HCT116 (cell line): ENCODE data around the gene OR14A16.

Experiments
- CEBPB ChIP-seq: IDR thresholded peaks from 2 replicates; pipeline ENCODE4 v1.6.1; 2012; ENCODE audit warnings: low read depth
- EZH2 ChIP-seq: fragments of 200-600 bp; sonication (generic); IDR thresholded peaks from 2 replicates; pipeline ENCODE4 v1.6.1; 2017; ENCODE audit warnings: antibody characterized with exemption, mixed run types
- EZH2phosphoT487 ChIP-seq: fragments of 200-600 bp; IDR thresholded peaks from 2 replicates; pipeline ENCODE4 v1.6.1; 2018; ENCODE audit warnings: antibody characterized with exemption, borderline replicate concordance
- POLR2A ChIP-seq: IDR thresholded peaks from 2 replicates; pipeline ENCODE4 v1.7.0; 2011; ENCODE audit warnings: borderline replicate concordance; ENCODE audit not compliant: insufficient read depth, insufficient read length; ENCODE audit errors: extremely low read depth
- POLR2AphosphoS5 ChIP-seq: IDR thresholded peaks from 2 replicates; pipeline ENCODE4 v1.6.1; 2011; ENCODE audit warnings: mild to moderate bottlenecking, low read depth, low read length, moderate library complexity
- RAD21 ChIP-seq: IDR thresholded peaks from 2 replicates; pipeline ENCODE4 v1.6.1; 2012; ENCODE audit warnings: low read depth, mild to moderate bottlenecking
- SIN3A ChIP-seq: IDR thresholded peaks from 2 replicates; pipeline ENCODE4 v1.6.1; 2012; ENCODE audit warnings: low read depth
- YY1 ChIP-seq: IDR thresholded peaks from 2 replicates; pipeline ENCODE4 v1.6.1; 2011; ENCODE audit warnings: low read length, low read depth, moderate library complexity, mild to moderate bottlenecking; ENCODE audit not compliant: insufficient replicate concordance; ENCODE audit errors: extremely low read depth
- ZNF274 ChIP-seq: fragments of 200-500 bp; sonication (Bioruptor generic); IDR thresholded peaks from 2 replicates; pipeline ENCODE4 v1.6.1; 2014; ENCODE audit warnings: mild to moderate bottlenecking, low read depth, low read length, inconsistent platforms
- TF ChIP-seq, protein P1 (sequence below): IDR thresholded peaks from 2 replicates; pipeline ENCODE4 v1.6.1; 2012
- TF ChIP-seq, protein P2 (sequence below), 3 experiments: fragments of 200-600 bp in 1 of 3; sonication (generic) in 1 of 3; IDR thresholded peaks in 2 of 3; conservative IDR thresholded peaks in 1 of 3; 2 replicates each; pipeline ENCODE4 v1.5.1; 2012 to 2017; ENCODE audit warnings: low read depth in 2 of 3, low read length in 2 of 3, antibody characterized with exemption in 1 of 3, borderline replicate concordance in 1 of 3, control low read depth in 1 of 3, mild to moderate bottlenecking in 1 of 3, mixed read lengths in 1 of 3, mixed run types in 1 of 3, moderate library complexity in 1 of 3; ENCODE audit not compliant: insufficient read depth in 1 of 3
- TF ChIP-seq, protein P3 (sequence below): IDR thresholded peaks from 2 replicates; pipeline ENCODE4 v1.6.1; 2012
- TF ChIP-seq, protein P4 (sequence below): IDR thresholded peaks from 2 replicates; pipeline ENCODE4 v1.6.1; 2012; ENCODE audit warnings: low read depth

DNA sequence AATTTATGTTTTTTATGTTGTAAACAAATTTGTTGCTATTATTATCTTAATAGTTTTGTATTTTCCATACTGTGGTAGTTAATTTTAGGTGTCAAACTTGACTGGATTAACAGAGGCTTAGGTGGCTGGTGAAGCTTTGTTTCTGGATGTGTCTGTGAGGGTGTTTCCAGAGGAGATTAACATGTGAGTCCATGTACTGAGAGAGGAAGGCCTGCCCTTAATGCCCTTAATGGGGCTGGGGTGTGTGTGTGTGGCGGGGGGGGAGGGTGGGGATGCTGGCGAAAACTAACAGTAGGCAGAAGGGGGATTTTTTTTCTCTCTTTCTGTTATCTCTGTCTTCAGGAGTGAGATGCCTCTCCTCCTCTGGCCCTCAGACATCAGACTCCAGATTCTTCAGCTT lies 1.9 kb downstream of the OR14A16 start:
- TF ChIP-seq EZH2, result no peak
- TF ChIP-seq YY1, result no peak
- TF ChIP-seq SIN3A, result no peak
- TF ChIP-seq, protein P1, sequence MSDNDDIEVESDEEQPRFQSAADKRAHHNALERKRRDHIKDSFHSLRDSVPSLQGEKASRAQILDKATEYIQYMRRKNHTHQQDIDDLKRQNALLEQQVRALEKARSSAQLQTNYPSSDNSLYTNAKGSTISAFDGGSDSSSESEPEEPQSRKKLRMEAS, result no peak
- TF ChIP-seq POLR2AphosphoS5, result no peak
- TF ChIP-seq, protein P2, sequence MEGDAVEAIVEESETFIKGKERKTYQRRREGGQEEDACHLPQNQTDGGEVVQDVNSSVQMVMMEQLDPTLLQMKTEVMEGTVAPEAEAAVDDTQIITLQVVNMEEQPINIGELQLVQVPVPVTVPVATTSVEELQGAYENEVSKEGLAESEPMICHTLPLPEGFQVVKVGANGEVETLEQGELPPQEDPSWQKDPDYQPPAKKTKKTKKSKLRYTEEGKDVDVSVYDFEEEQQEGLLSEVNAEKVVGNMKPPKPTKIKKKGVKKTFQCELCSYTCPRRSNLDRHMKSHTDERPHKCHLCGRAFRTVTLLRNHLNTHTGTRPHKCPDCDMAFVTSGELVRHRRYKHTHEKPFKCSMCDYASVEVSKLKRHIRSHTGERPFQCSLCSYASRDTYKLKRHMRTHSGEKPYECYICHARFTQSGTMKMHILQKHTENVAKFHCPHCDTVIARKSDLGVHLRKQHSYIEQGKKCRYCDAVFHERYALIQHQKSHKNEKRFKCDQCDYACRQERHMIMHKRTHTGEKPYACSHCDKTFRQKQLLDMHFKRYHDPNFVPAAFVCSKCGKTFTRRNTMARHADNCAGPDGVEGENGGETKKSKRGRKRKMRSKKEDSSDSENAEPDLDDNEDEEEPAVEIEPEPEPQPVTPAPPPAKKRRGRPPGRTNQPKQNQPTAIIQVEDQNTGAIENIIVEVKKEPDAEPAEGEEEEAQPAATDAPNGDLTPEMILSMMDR (IDR thresholded peaks at IDR 0.05 in 2 of 3, conservative IDR thresholded peaks at IDR 0.05 in 1 of 3; ENCODE audit: borderline replicate concordance in 1 of 3, insufficient read depth in 1 of 3, low read depth in 2 of 3, low read length in 2 of 3), result no peak
- no peak for TF ChIP-seq EZH2phosphoT487
- TF ChIP-seq, protein P3, sequence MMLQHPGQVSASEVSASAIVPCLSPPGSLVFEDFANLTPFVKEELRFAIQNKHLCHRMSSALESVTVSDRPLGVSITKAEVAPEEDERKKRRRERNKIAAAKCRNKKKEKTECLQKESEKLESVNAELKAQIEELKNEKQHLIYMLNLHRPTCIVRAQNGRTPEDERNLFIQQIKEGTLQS, result no peak
- TF ChIP-seq POLR2A, result no peak
- TF ChIP-seq, protein P4, sequence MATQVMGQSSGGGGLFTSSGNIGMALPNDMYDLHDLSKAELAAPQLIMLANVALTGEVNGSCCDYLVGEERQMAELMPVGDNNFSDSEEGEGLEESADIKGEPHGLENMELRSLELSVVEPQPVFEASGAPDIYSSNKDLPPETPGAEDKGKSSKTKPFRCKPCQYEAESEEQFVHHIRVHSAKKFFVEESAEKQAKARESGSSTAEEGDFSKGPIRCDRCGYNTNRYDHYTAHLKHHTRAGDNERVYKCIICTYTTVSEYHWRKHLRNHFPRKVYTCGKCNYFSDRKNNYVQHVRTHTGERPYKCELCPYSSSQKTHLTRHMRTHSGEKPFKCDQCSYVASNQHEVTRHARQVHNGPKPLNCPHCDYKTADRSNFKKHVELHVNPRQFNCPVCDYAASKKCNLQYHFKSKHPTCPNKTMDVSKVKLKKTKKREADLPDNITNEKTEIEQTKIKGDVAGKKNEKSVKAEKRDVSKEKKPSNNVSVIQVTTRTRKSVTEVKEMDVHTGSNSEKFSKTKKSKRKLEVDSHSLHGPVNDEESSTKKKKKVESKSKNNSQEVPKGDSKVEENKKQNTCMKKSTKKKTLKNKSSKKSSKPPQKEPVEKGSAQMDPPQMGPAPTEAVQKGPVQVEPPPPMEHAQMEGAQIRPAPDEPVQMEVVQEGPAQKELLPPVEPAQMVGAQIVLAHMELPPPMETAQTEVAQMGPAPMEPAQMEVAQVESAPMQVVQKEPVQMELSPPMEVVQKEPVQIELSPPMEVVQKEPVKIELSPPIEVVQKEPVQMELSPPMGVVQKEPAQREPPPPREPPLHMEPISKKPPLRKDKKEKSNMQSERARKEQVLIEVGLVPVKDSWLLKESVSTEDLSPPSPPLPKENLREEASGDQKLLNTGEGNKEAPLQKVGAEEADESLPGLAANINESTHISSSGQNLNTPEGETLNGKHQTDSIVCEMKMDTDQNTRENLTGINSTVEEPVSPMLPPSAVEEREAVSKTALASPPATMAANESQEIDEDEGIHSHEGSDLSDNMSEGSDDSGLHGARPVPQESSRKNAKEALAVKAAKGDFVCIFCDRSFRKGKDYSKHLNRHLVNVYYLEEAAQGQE, result no peak
- TF ChIP-seq CEBPB, result no peak
- TF ChIP-seq RAD21, result no peak
- no peak for TF ChIP-seq ZNF274
